ENCODE results near the gene ERCC5.

Gene ERCC5

DNA sequence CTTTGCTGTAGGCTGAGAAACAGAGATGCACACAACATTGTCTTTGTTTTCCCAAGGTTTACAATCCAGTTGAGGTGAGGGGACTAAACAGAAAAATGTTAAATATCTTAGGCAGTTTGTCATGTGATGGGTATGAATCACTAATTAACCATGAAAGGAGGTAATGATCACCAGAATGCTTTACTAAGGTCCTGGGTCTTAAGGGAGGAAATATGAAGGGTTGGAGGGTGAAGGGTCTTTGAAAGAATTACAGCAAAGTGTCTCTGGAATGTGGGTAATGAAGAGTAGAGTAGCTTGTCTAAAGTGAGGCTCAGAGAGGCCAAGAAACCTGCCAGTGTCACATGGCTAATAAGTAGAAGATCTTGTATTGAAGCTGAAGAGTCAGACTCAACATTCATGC lies 27.9 kb upstream of the ERCC5 start:
- Histone ChIP-seq H3K79me2 (ENCODE audit: control insufficient read depth, low read length) (peaks cover 13% of the 10 kb centered on the region), H3K9me3 (ENCODE audit: control insufficient read depth, insufficient read depth, low read length) (no peaks in the 10 kb centered on the region), H3K27me3 (ENCODE audit: control insufficient read depth, low read length) (no peaks in the 10 kb centered on the region), H3K9me2 (replicated peaks; ENCODE audit: control insufficient read depth, low read length) (no peaks in the 10 kb centered on the region), H3K4me3 (ENCODE audit: low read length) (no peak overlapping the region), H4K20me1 (ENCODE audit: control insufficient read depth, insufficient read depth, low read depth, low read length) (no peaks in the 10 kb centered on the region), H3F3A (ENCODE audit: control insufficient read depth, insufficient read depth) (no peaks in the 10 kb centered on the region), H3K27ac (ENCODE audit: low read depth, low read length) (no peak overlapping the region), H3K36me3 (ENCODE audit: control insufficient read depth, low read length) (peaks cover 26% of the 10 kb centered on the region), H3K4me1 (ENCODE audit: control insufficient read depth, low read length) (peaks cover under 1% of the 10 kb centered on the region), H3K4me2 (ENCODE audit: low read length) (no peak overlapping the region)
- no peak for TF ChIP-seq EZH2phosphoT487 (IDR thresholded peaks at IDR 0.05; ENCODE audit: borderline replicate concordance, low read length)
- TF ChIP-seq CTCF (IDR thresholded peaks at IDR 0.05; ENCODE audit: low read depth, low read length, poor library complexity, severe bottlenecking): no peak

GRCh38 chr13:102825400-102825799 lies 20.4 kb upstream of the ERCC5 start:
- no peaks in the 10 kb centered on the region for H3F3A ChIP-seq (ENCODE audit: control insufficient read depth, insufficient read depth)
- no peak overlapping the region for H3K27ac ChIP-seq (ENCODE audit: low read depth, low read length)
- H3K27me3 ChIP-seq (ENCODE audit: control insufficient read depth, low read length): no peaks in the 10 kb centered on the region
- no peaks in the 10 kb centered on the region for H3K4me1 ChIP-seq (ENCODE audit: control insufficient read depth, low read length)
- no peaks in the 10 kb centered on the region for H4K20me1 ChIP-seq (ENCODE audit: control insufficient read depth, insufficient read depth, low read depth, low read length)
- H3K9me2 ChIP-seq (replicated peaks; ENCODE audit: control insufficient read depth, low read length): no peaks in the 10 kb centered on the region
- TF ChIP-seq EZH2phosphoT487 (IDR thresholded peaks at IDR 0.05; ENCODE audit: borderline replicate concordance, low read length) (no peak), CTCF (IDR thresholded peaks at IDR 0.05; ENCODE audit: low read depth, low read length, poor library complexity, severe bottlenecking) (no peak)
- no peaks in the 10 kb centered on the region for H3K9me3 ChIP-seq (ENCODE audit: control insufficient read depth, insufficient read depth, low read length)
- no peaks in the 10 kb centered on the region for H3K79me2 ChIP-seq (ENCODE audit: control insufficient read depth, low read length)
- no peak overlapping the region for H3K4me3 ChIP-seq (ENCODE audit: low read length)
- H3K36me3 ChIP-seq (ENCODE audit: control insufficient read depth, low read length): peaks cover 26% of the 10 kb centered on the region
- no peak overlapping the region for H3K4me2 ChIP-seq (ENCODE audit: low read length)

DNA sequence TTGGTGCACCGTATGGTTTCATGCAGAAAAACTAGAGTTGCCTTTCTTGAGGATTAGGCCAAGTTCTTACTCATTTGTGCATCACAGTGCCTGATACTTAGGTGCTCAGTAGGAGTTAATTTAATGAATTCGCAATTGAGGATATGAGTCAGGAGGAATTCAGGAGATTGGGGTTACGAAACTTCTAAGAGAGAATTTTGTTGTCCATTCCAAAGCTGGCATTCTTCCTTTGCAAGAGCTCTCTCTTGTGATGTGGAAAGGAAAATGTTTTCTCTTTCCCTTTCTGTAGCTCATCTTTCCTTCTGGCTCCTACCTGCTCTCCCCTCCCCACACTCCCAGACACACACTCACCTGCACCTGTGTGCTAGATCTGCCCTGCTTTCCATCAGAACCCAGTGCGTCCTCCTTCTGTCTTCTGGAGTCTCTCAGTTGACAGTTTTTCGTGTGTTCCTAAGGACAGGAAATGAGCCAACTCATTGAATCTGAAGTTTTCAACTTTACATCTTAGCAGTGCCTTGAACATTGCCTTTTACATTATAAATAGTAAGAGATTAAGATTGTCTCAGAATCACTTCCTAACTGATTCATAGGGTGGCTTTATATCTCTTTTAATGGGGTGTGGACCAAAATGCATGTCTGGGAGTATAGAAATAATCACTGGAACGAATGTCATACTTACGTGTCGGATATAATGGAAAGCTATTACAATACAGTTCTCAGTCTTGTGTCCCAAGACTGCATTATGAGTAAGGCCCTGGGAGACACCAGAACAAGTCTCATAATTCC lies 19.7 kb upstream of the ERCC5 start:
- no peaks in the 10 kb centered on the region for H3K79me2 ChIP-seq (ENCODE audit: control insufficient read depth, low read length)
- peaks cover 22% of the 10 kb centered on the region for H3K36me3 ChIP-seq (ENCODE audit: control insufficient read depth, low read length)
- TF ChIP-seq CTCF (IDR thresholded peaks at IDR 0.05; ENCODE audit: low read depth, low read length, poor library complexity, severe bottlenecking): no peak
- H3K27me3 ChIP-seq (ENCODE audit: control insufficient read depth, low read length): no peaks in the 10 kb centered on the region
- H3K4me1 ChIP-seq (ENCODE audit: control insufficient read depth, low read length): no peaks in the 10 kb centered on the region
- no peak overlapping the region for H3K27ac ChIP-seq (ENCODE audit: low read depth, low read length)
- H3F3A ChIP-seq (ENCODE audit: control insufficient read depth, insufficient read depth): no peaks in the 10 kb centered on the region
- no peaks in the 10 kb centered on the region for H3K9me3 ChIP-seq (ENCODE audit: control insufficient read depth, insufficient read depth, low read length)
- no peak overlapping the region for H3K4me2 ChIP-seq (ENCODE audit: low read length)
- H3K4me3 ChIP-seq (ENCODE audit: low read length): no peak overlapping the region
- no peaks in the 10 kb centered on the region for H3K9me2 ChIP-seq (replicated peaks; ENCODE audit: control insufficient read depth, low read length)
- H4K20me1 ChIP-seq (ENCODE audit: control insufficient read depth, insufficient read depth, low read depth, low read length): no peaks in the 10 kb centered on the region

All from DOHH2 (cell line).